Measurements from ENCODE around the gene MED27. TPM values are rescaled to one million over a fixed set of nuclear protein-coding genes. Genes with fewer than 3 reads are reported as not detected.

Gene MED27
- total RNA-seq, 1 experiment from 2014 or later = 30.4 TPM

- Mint-ChIP-seq H3K27me3 (ENCODE audit: insufficient read depth, unreplicated experiment) (peaks cover 13% of the 10 kb centered on the region), H3K27ac (ENCODE audit: unreplicated experiment) (no peak overlapping the region), H3K4me1 (ENCODE audit: low read depth, unreplicated experiment) (no peaks in the 10 kb centered on the region), H3K36me3 (ENCODE audit: insufficient read depth, unreplicated experiment) (no peaks in the 10 kb centered on the region), H3K9me3 (ENCODE audit: unreplicated experiment) (no peaks in the 10 kb centered on the region), H3K4me3 (ENCODE audit: unreplicated experiment) (no peak overlapping the region)
- TF ChIP-seq, protein P1, sequence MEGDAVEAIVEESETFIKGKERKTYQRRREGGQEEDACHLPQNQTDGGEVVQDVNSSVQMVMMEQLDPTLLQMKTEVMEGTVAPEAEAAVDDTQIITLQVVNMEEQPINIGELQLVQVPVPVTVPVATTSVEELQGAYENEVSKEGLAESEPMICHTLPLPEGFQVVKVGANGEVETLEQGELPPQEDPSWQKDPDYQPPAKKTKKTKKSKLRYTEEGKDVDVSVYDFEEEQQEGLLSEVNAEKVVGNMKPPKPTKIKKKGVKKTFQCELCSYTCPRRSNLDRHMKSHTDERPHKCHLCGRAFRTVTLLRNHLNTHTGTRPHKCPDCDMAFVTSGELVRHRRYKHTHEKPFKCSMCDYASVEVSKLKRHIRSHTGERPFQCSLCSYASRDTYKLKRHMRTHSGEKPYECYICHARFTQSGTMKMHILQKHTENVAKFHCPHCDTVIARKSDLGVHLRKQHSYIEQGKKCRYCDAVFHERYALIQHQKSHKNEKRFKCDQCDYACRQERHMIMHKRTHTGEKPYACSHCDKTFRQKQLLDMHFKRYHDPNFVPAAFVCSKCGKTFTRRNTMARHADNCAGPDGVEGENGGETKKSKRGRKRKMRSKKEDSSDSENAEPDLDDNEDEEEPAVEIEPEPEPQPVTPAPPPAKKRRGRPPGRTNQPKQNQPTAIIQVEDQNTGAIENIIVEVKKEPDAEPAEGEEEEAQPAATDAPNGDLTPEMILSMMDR (IDR thresholded peaks at IDR 0.05; ENCODE audit: insufficient read depth in 1 of 2, low read depth in 1 of 2, low read length in 1 of 2, severe bottlenecking in 1 of 2, unreplicated experiment in 1 of 2) = no peak
- CTCF ChIA-PET = no interaction called here
- no peaks in the 10 kb centered on the region for H3K36me3 ChIP-seq (ENCODE audit: control insufficient read depth, insufficient read depth, low read length)
- no TSS peak for BruUV-seq (replicated peaks)
- H3K27me3 ChIP-seq (replicated peaks; ENCODE audit: control insufficient read depth, insufficient read depth, low read length) = no peaks in the 10 kb centered on the region; the same call in none of the 2 replicates
- no peaks in the 10 kb centered on the region for H3K9me3 ChIP-seq
- intact Hi-C loops (cut with micrococcal nuclease; ENCODE audit: unreplicated experiment) = no loop called here
- POLR2A ChIA-PET = no interaction called here
- no peak overlapping the region for H3K4me3 ChIP-seq (ENCODE audit: low read depth, low read length)
- no peaks in the 10 kb centered on the region for H3K4me1 ChIP-seq
- no peak for DNase-seq
Observed at GRCh38 chr9:132099741-132100407, 20.2 kb upstream of the MED27 start.

- ChIA-PET POLR2A (no interaction called here), CTCF (no interaction called here)
- no TSS peak for BruUV-seq (replicated peaks)
- Mint-ChIP-seq H3K4me3 (ENCODE audit: unreplicated experiment) (no peak overlapping the region), H3K36me3 (ENCODE audit: insufficient read depth, unreplicated experiment) (no peaks in the 10 kb centered on the region), H3K9me3 (ENCODE audit: unreplicated experiment) (no peaks in the 10 kb centered on the region), H3K27ac (ENCODE audit: unreplicated experiment) (no peak overlapping the region), H3K27me3 (ENCODE audit: insufficient read depth, unreplicated experiment) (peaks cover 13% of the 10 kb centered on the region), H3K4me1 (ENCODE audit: low read depth, unreplicated experiment) (no peaks in the 10 kb centered on the region)
- Histone ChIP-seq H3K9me3 (no peaks in the 10 kb centered on the region), H3K4me1 (no peaks in the 10 kb centered on the region), H3K27me3 (replicated peaks; ENCODE audit: control insufficient read depth, insufficient read depth, low read length) (no peaks in the 10 kb centered on the region; the same call in none of the 2 replicates), H3K4me3 (ENCODE audit: low read depth, low read length) (no peak overlapping the region), H3K36me3 (ENCODE audit: control insufficient read depth, insufficient read depth, low read length) (no peaks in the 10 kb centered on the region)
- DNase-seq = no peak
- intact Hi-C loops (cut with micrococcal nuclease; ENCODE audit: unreplicated experiment) = no loop called here
- TF ChIP-seq, protein P1 (IDR thresholded peaks at IDR 0.05; ENCODE audit: insufficient read depth in 1 of 2, low read depth in 1 of 2, low read length in 1 of 2, severe bottlenecking in 1 of 2, unreplicated experiment in 1 of 2) = no peak
Observed at GRCh38 chr9:132099167-132099566, 19.5 kb upstream of the MED27 start.

GRCh38 chr9:132094314-132094791 lies 14.7 kb upstream of the MED27 start:
- CTCF ChIA-PET = no interaction called here

More at GRCh38 chr9:132094314-132094791, 14.7 kb upstream of the MED27 start:
- no peak overlapping the region for H3K4me3 Mint-ChIP-seq (ENCODE audit: unreplicated experiment)
- H3K27me3 Mint-ChIP-seq (ENCODE audit: insufficient read depth, unreplicated experiment) = peaks cover 13% of the 10 kb centered on the region
- no peak overlapping the region for H3K4me3 ChIP-seq (ENCODE audit: low read depth, low read length)
- H3K9me3 ChIP-seq = no peaks in the 10 kb centered on the region
- TF ChIP-seq, protein P1 (IDR thresholded peaks at IDR 0.05; ENCODE audit: insufficient read depth in 1 of 2, low read depth in 1 of 2, low read length in 1 of 2, severe bottlenecking in 1 of 2, unreplicated experiment in 1 of 2) = no peak
- H3K9me3 Mint-ChIP-seq (ENCODE audit: unreplicated experiment) = no peaks in the 10 kb centered on the region
- no peaks in the 10 kb centered on the region for H3K36me3 Mint-ChIP-seq (ENCODE audit: insufficient read depth, unreplicated experiment)
- no peak for DNase-seq
- no peaks in the 10 kb centered on the region for H3K4me1 ChIP-seq
- no peaks in the 10 kb centered on the region for H3K4me1 Mint-ChIP-seq (ENCODE audit: low read depth, unreplicated experiment)
- intact Hi-C loops (cut with micrococcal nuclease; ENCODE audit: unreplicated experiment) = no loop called here
- POLR2A ChIA-PET = no interaction called here
- H3K36me3 ChIP-seq (ENCODE audit: control insufficient read depth, insufficient read depth, low read length) = no peaks in the 10 kb centered on the region
- H3K27me3 ChIP-seq (replicated peaks; ENCODE audit: control insufficient read depth, insufficient read depth, low read length) = no peaks in the 10 kb centered on the region; the same call in none of the 2 replicates
- H3K27ac Mint-ChIP-seq (ENCODE audit: unreplicated experiment) = no peak overlapping the region
- no TSS peak for BruUV-seq (replicated peaks)
